GM19193 (cell line): Measurements from ENCODE around the gene CD93.

Experiments
- POLR2A ChIP-seq: IDR thresholded peaks from 4 replicates; pipeline ENCODE4 v1.6.1; 2011; ENCODE audit not compliant: insufficient read depth, insufficient read length; ENCODE audit errors: extremely low read depth

The CD93 gene

GRCh38 chr20:23031346-23031745 lies 54.8 kb downstream of the CD93 start:
- TF ChIP-seq POLR2A: no peak
